Liver (tissue), 3 donors: Measurements from ENCODE around the gene DOCK1.

Experiments used
- ATF3 ChIP-seq: IDR thresholded peaks from 2 replicates; pipeline ENCODE4 v1.6.1; 2016; ENCODE audit warnings: antibody characterized with exemption
- CTCF ChIP-seq: fragments of 150-350 bp; IDR thresholded peaks from 2 replicates; pipeline ENCODE4 v1.5.1; 2017; ENCODE audit warnings: improper control_type of control experiment, low read depth, low read length; ENCODE audit not compliant: missing input control
- EGR1 ChIP-seq, 2 donors: IDR thresholded peaks; 2 replicates each; pipeline ENCODE4 v1.6.1; 2016 to 2018; ENCODE audit warnings: antibody characterized with exemption in 2 of 2, low read depth in 2 of 2
- FOXA1 ChIP-seq: IDR thresholded peaks from 2 replicates; pipeline ENCODE4 v1.6.1; 2016; ENCODE audit warnings: antibody characterized with exemption
- GABPA ChIP-seq, 2 donors: IDR thresholded peaks in 1 of 2; conservative IDR thresholded peaks in 1 of 2; 2 replicates each; pipeline ENCODE4 v1.6.1; 2016; ENCODE audit warnings: antibody characterized with exemption in 2 of 2, mild to moderate bottlenecking in 1 of 2, moderate library complexity in 1 of 2
- HNF4A ChIP-seq, 2 donors: conservative IDR thresholded peaks; 2 replicates each; pipeline ENCODE4 v1.6.1; 2016; ENCODE audit warnings: antibody characterized with exemption in 2 of 2, mild to moderate bottlenecking in 2 of 2
- JUND ChIP-seq, 2 donors: IDR thresholded peaks; 2 replicates each; pipeline ENCODE4 v1.6.1; 2016; ENCODE audit warnings: antibody characterized with exemption in 2 of 2
- MAX ChIP-seq: IDR thresholded peaks from 2 replicates; pipeline ENCODE4 v1.6.1; 2016; ENCODE audit warnings: antibody characterized with exemption
- RAD21 ChIP-seq, 2 donors: IDR thresholded peaks; 2 replicates each; pipeline ENCODE4 v1.6.1; 2016; ENCODE audit warnings: antibody characterized with exemption in 2 of 2, mild to moderate bottlenecking in 2 of 2
- REST ChIP-seq: IDR thresholded peaks from 2 replicates; pipeline ENCODE4 v1.6.1; 2016; ENCODE audit warnings: antibody characterized with exemption, mild to moderate bottlenecking
- TAF1 ChIP-seq: conservative IDR thresholded peaks from 2 replicates; pipeline ENCODE4 v1.6.1; 2016; ENCODE audit warnings: antibody characterized with exemption, mild to moderate bottlenecking
- donor health status: healthy.
- donor health status: healthy.

GRCh38 chr10:127090138-127090537 lies 184.9 kb downstream of the DOCK1 start:
- TF ChIP-seq CTCF, result no peak
- TF ChIP-seq JUND (IDR thresholded peaks at IDR 0.05), result no peak
- no peak for TF ChIP-seq RAD21 (IDR thresholded peaks at IDR 0.05)
- TF ChIP-seq REST, result no peak
- no peak for TF ChIP-seq MAX
- TF ChIP-seq FOXA1, result no peak
- no peak for TF ChIP-seq ATF3
- no peak for TF ChIP-seq EGR1 (IDR thresholded peaks at IDR 0.05; ENCODE audit: low read depth in 2 of 2)
- TF ChIP-seq GABPA (IDR thresholded peaks at IDR 0.05 in 1 of 2, conservative IDR thresholded peaks at IDR 0.05 in 1 of 2), result no peak
- no peak for TF ChIP-seq TAF1
- no peak for TF ChIP-seq HNF4A (conservative IDR thresholded peaks at IDR 0.05)
